H1 (cell line): ENCODE data around the gene DPPA5. TPM values are rescaled to one million over a fixed set of nuclear protein-coding genes. Genes with fewer than 3 reads are reported as not detected.

Experiments used
- RFX5 ChIP-seq: IDR thresholded peaks from 2 replicates; pipeline ENCODE4 v1.6.1; 2011; ENCODE audit warnings: low read depth, low read length, improper control_type of control experiment, borderline replicate concordance
- YY1 ChIP-seq: IDR thresholded peaks from 2 replicates; pipeline ENCODE4 v1.6.1; 2011; ENCODE audit warnings: low read depth, mild to moderate bottlenecking, low read length
- polyA plus RNA-seq, 7 experiments: library from polyadenylated mRNA; depleted of rRNA in 3 of 7; stranded (reverse) in 5 of 7; unstranded in 2 of 7; fragments of >200 nt in 5 of 7; fragments of 200-250 nt in 2 of 7; gene quantifications; 1 replicate in 5 of 7; 2 replicates in 1 of 7; 4 replicates in 1 of 7; pipeline versions ENCODE4 v1.2.1 to v1.2.3, GENCODE V29; 2011 to 2013; ENCODE audit warnings: missing spikeins in 2 of 7, mixed read lengths in 2 of 7
- total RNA-seq: library from RNA; stranded (reverse); fragmentation: NEBNext Ultra II Directional; extraction: Animal tissue kit (Norgen Biotek cat#: 25700); gene quantifications from 2 replicates; pipeline ENCODE4 v1.2.1, GENCODE V29; 2021

The DPPA5 gene
- total and polyA plus RNA-seq, 2 of the 8 experiments (the other 6 are each of a cell fraction or from before 2014, with no cell fraction given), result 2.0 to 2.9 TPM

GRCh38 chr6:73368675-73369074 is 14.6 kb upstream of the DPPA5 start (continued):
- TF ChIP-seq RFX5, result no peak
- TF ChIP-seq YY1, result no peak
